Measurements from ENCODE around the gene LPAR5.

DNA sequence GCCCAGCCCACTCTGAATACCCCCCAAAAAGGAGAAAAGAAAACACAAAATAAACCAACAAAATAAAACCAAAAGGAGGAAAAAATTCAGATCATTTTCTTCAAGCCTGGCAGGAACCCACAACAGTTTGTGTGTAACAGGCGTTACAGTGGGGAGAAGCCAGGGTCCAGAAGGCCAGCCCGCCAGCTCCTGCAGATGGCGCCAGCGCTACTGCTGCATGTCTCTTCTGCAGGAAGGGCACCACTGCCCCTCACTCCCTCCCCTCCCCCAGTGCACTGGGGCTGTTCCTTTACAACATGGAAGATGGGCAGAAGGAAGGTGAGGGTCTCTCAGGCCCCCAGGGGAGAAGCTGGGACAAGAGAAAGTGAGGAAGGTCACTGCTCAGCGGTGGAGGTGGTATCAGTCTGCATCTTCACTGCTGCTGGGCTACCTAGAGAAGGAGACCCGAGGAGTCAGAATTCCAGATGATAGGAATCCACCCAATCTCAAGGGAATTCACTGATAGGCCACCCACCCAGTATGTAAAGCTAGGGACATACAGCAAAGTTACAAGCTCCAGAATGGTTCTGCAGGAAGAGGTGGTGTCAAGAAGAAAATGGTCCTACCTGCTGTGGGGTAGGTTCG is 65.4 kb downstream of the LPAR5 start:
- TF ChIP-seq RBBP5 (IDR thresholded peaks at IDR 0.05; ENCODE audit: borderline replicate concordance, low read depth, low read length), result no peak
- TF ChIP-seq, protein P1, sequence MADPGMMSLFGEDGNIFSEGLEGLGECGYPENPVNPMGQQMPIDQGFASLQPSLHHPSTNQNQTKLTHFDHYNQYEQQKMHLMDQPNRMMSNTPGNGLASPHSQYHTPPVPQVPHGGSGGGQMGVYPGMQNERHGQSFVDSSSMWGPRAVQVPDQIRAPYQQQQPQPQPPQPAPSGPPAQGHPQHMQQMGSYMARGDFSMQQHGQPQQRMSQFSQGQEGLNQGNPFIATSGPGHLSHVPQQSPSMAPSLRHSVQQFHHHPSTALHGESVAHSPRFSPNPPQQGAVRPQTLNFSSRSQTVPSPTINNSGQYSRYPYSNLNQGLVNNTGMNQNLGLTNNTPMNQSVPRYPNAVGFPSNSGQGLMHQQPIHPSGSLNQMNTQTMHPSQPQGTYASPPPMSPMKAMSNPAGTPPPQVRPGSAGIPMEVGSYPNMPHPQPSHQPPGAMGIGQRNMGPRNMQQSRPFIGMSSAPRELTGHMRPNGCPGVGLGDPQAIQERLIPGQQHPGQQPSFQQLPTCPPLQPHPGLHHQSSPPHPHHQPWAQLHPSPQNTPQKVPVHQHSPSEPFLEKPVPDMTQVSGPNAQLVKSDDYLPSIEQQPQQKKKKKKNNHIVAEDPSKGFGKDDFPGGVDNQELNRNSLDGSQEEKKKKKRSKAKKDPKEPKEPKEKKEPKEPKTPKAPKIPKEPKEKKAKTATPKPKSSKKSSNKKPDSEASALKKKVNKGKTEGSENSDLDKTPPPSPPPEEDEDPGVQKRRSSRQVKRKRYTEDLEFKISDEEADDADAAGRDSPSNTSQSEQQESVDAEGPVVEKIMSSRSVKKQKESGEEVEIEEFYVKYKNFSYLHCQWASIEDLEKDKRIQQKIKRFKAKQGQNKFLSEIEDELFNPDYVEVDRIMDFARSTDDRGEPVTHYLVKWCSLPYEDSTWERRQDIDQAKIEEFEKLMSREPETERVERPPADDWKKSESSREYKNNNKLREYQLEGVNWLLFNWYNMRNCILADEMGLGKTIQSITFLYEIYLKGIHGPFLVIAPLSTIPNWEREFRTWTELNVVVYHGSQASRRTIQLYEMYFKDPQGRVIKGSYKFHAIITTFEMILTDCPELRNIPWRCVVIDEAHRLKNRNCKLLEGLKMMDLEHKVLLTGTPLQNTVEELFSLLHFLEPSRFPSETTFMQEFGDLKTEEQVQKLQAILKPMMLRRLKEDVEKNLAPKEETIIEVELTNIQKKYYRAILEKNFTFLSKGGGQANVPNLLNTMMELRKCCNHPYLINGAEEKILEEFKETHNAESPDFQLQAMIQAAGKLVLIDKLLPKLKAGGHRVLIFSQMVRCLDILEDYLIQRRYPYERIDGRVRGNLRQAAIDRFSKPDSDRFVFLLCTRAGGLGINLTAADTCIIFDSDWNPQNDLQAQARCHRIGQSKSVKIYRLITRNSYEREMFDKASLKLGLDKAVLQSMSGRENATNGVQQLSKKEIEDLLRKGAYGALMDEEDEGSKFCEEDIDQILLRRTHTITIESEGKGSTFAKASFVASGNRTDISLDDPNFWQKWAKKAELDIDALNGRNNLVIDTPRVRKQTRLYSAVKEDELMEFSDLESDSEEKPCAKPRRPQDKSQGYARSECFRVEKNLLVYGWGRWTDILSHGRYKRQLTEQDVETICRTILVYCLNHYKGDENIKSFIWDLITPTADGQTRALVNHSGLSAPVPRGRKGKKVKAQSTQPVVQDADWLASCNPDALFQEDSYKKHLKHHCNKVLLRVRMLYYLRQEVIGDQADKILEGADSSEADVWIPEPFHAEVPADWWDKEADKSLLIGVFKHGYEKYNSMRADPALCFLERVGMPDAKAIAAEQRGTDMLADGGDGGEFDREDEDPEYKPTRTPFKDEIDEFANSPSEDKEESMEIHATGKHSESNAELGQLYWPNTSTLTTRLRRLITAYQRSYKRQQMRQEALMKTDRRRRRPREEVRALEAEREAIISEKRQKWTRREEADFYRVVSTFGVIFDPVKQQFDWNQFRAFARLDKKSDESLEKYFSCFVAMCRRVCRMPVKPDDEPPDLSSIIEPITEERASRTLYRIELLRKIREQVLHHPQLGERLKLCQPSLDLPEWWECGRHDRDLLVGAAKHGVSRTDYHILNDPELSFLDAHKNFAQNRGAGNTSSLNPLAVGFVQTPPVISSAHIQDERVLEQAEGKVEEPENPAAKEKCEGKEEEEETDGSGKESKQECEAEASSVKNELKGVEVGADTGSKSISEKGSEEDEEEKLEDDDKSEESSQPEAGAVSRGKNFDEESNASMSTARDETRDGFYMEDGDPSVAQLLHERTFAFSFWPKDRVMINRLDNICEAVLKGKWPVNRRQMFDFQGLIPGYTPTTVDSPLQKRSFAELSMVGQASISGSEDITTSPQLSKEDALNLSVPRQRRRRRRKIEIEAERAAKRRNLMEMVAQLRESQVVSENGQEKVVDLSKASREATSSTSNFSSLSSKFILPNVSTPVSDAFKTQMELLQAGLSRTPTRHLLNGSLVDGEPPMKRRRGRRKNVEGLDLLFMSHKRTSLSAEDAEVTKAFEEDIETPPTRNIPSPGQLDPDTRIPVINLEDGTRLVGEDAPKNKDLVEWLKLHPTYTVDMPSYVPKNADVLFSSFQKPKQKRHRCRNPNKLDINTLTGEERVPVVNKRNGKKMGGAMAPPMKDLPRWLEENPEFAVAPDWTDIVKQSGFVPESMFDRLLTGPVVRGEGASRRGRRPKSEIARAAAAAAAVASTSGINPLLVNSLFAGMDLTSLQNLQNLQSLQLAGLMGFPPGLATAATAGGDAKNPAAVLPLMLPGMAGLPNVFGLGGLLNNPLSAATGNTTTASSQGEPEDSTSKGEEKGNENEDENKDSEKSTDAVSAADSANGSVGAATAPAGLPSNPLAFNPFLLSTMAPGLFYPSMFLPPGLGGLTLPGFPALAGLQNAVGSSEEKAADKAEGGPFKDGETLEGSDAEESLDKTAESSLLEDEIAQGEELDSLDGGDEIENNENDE (IDR thresholded peaks at IDR 0.05; ENCODE audit: insufficient replicate concordance, low read length), result no peak

Data from H1 (cell line).